Naive thymus-derived CD8-positive, alpha-beta T cell (primary cell): ENCODE data around the gene TIMM13. TPM values are rescaled to one million over a fixed set of nuclear protein-coding genes. Genes with fewer than 3 reads are reported as not detected.
A peak's percentile ranks its signal among the peaks of the same experiment; 100 is the strongest.
"Not testable (repeated sequence)": the region's sequence is repeated elsewhere in the genome, so short reads cannot be mapped to it uniquely, and the experiment has no call there.

Experiments used
- ATAC-seq, 2 donors: fragments of 150-1000 bp; cut with Tn5 transposase in 1 of 2; sonication (Bioruptor Pico), chemical (Tn5 transposase) in 1 of 2; 1 replicate in 1 of 2; 2 replicates in 1 of 2; pipeline ENCODE4 v1.10.0; 2021; ENCODE audit warnings: mild to moderate bottlenecking in 2 of 2, moderate library complexity in 2 of 2
- POLR2A ChIA-PET: fragments of 350-600 bp; sonication (Branson Sonifier 250); formaldehyde crosslinking; loops from one replicate; lab custom pipeline; 2021; ENCODE audit warnings: antibody characterized with exemption; lab: Charles Lee
- DNase-seq, 10 donors: peaks; one replicate each; pipeline versions ENCODE4 v3.0.0 to v3.0.0-alpha.2; 2020 to 2022
- H3K27ac Mint-ChIP-seq, 10 donors: one replicate each; pipeline ENCODE4 v1.8.0; 2020 to 2022; ENCODE audit warnings: mild to moderate bottlenecking in 10 of 10, mixed read lengths in 10 of 10, moderate library complexity in 4 of 10, inconsistent platforms in 1 of 10
- H3K27me3 Mint-ChIP-seq, 5 donors: one replicate each; pipeline ENCODE4 v1.8.0; 2021 to 2022; ENCODE audit warnings: mixed read lengths in 5 of 5
- H3K36me3 Mint-ChIP-seq, 3 donors: one replicate each; pipeline ENCODE4 v1.8.0; 2020 to 2022; ENCODE audit warnings: mixed read lengths in 3 of 3, mild to moderate bottlenecking in 2 of 3, inconsistent platforms in 1 of 3
- H3K4me1 Mint-ChIP-seq, 4 donors: one replicate each; pipeline ENCODE4 v1.8.0; 2021 to 2022; ENCODE audit warnings: mixed read lengths in 4 of 4
- H3K4me3 Mint-ChIP-seq, 10 donors: one replicate each; pipeline ENCODE4 v1.8.0; 2020 to 2022; ENCODE audit warnings: mild to moderate bottlenecking in 10 of 10, mixed read lengths in 10 of 10, moderate library complexity in 6 of 10, inconsistent platforms in 1 of 10
- H3K9me3 Mint-ChIP-seq, 9 donors: one replicate each; pipeline ENCODE4 v1.8.0; 2020 to 2022; ENCODE audit warnings: mixed read lengths in 9 of 9, mild to moderate bottlenecking in 3 of 9, inconsistent platforms in 1 of 9, moderate library complexity in 1 of 9
- polyA plus RNA-seq, 3 donors: library from polyadenylated mRNA; unstranded; fragments of 300-500 nt; fragmentation: Illumina TruSeq; gene quantifications; one replicate each; pipeline ENCODE4 v1.2.3, GENCODE V29; 2021
- total RNA-seq, 8 experiments: library from RNA in 2 of 8; stranded (reverse) in 2 of 8; gene quantifications; one replicate each; pipeline ENCODE4 v1.2.3 and lab custom pipeline; 2021 to 2026

Gene TIMM13
- total RNA-seq (10 to 100 TPM; 33.6 to 38.3 TPM), polyA plus RNA-seq (10 to 100 TPM; 74.4 to 92.2 (median 83.0) TPM), total RNA-seq (lab: John Stamatoyannopoulos, UW) (10.8 to 110 (median 25.8) reads per million in 6 experiments)

- Mint-ChIP-seq H3K27me3 (no peaks in the 10 kb centered on the region), H3K4me3 (peak within 1 kb of the TSS; percentile 92 to 98 (median 94)), H3K9me3 (no peaks in the 10 kb centered on the region), H3K36me3 (peaks cover 0 to 12% (median 0%) of the 10 kb centered on the region in 3 donors), H3K27ac (peak within 1 kb of the TSS; percentile 95 to 99 (median 97)), H3K4me1 (peaks cover 7 to 21% (median 14%) of the 10 kb centered on the region in 4 donors)
- peak; percentile 94 to 100 (median 96) for DNase-seq
- ATAC-seq, result peak; percentile 92 to 95
- POLR2A ChIA-PET, result interaction anchor here (0.6 to 3.1 kb wide), 22 partner anchors 11 to 385 kb away, joined by 3 to 42 read pairs (median 5); partner anchors contain the start of genes GADD45B, LMNB2, LSM7 and PLEKHJ1
These were observed at the start of gene TIMM13 for GRCh38 chr19:2427429-2428320. TSS of gene TIMM13 (minus strand) at chr19:2427586. CDS start at chr19:2427533, 53 bp downstream.

GRCh38 chr19:2476451-2477140 lies 49.2 kb upstream of the TIMM13 start:
- Mint-ChIP-seq H3K27me3 (peaks cover 0 to 5% (median 0%) of the 10 kb centered on the region in 5 donors), H3K36me3 (peaks cover 0 to 16% (median 3%) of the 10 kb centered on the region in 3 donors), H3K4me1 (peaks cover 9 to 36% (median 27%) of the 10 kb centered on the region in 4 donors), H3K4me3 (peak overlapping the region; percentile 95 to 100 (median 98)), H3K9me3 (peaks cover 0 to 6% (median 0%) of the 10 kb centered on the region in 9 donors), H3K27ac (peak overlapping the region; percentile 94 to 99 (median 94))
- ATAC-seq, result peak in 1 of 2 donors; percentile 7
- peak; percentile 44 to 79 (median 62) for DNase-seq
- POLR2A ChIA-PET, result interaction anchor here (0.5 to 6.1 kb wide), 62 partner anchors 8 to 1995 kb away, joined by 3 to 346 read pairs (median 6); partner anchors contain the start of genes LMNB2, PLEKHJ1, SGTA and THOP1

GRCh38 chr19:2475702-2476450 lies 48.5 kb upstream of the TIMM13 start, which contains the start of gene GADD45B:
TSS of gene GADD45B (plus strand) at chr19:2476127. CDS start at chr19:2476359, 232 bp downstream.
- POLR2A ChIA-PET, result interaction anchor here (0.6 to 6.1 kb wide), 61 partner anchors 9 to 1996 kb away, joined by 3 to 346 read pairs (median 6); partner anchors contain the start of genes LMNB2, PLEKHJ1, SGTA and THOP1
- H3K27ac Mint-ChIP-seq, result peak within 1 kb of the TSS; percentile 94 to 99 (median 94)

GRCh38 chr19:2475018-2475701 lies 47.8 kb upstream of the TIMM13 start:
- Mint-ChIP-seq H3K4me3 (peak overlapping the region; percentile 81 to 99 (median 98)), H3K27ac (peak overlapping the region; percentile 50 to 99 (median 90)), H3K27me3 (peaks cover 0 to 5% (median 0%) of the 10 kb centered on the region in 5 donors), H3K36me3 (peaks cover 0 to 16% (median 3%) of the 10 kb centered on the region in 3 donors), H3K4me1 (peaks cover 9 to 35% (median 27%) of the 10 kb centered on the region in 4 donors), H3K9me3 (peaks cover 0 to 3% (median 0%) of the 10 kb centered on the region in 9 donors)
- ATAC-seq (peak; percentile 26 to 27), DNase-seq (peak; percentile 50 to 82 (median 68))
- POLR2A ChIA-PET, result interaction anchor here (0.6 to 6.1 kb wide), 49 partner anchors 9 to 593 kb away, joined by 3 to 346 read pairs (median 7); partner anchors contain the start of genes LMNB2, PLEKHJ1, SGTA and THOP1

More at GRCh38 chr19:2475702-2476450, 48.5 kb upstream of the TIMM13 start, which contains the start of gene GADD45B:
- H3K9me3 Mint-ChIP-seq, result peaks cover 0 to 3% (median 0%) of the 10 kb centered on the region in 9 donors
- H3K4me1 Mint-ChIP-seq, result peaks cover 9 to 36% (median 27%) of the 10 kb centered on the region in 4 donors
- H3K36me3 Mint-ChIP-seq, result peaks cover 0 to 16% (median 3%) of the 10 kb centered on the region in 3 donors
- peak within 1 kb of the TSS; percentile 95 to 100 (median 98) for H3K4me3 Mint-ChIP-seq
- ATAC-seq (peak; percentile 53 to 62), DNase-seq (peak; percentile 92 to 99 (median 98))
- H3K27me3 Mint-ChIP-seq, result peaks cover 0 to 5% (median 0%) of the 10 kb centered on the region in 5 donors

GRCh38 chr19:2474232-2475017 lies 47.0 kb upstream of the TIMM13 start:
- Mint-ChIP-seq H3K27me3 (peaks cover 0 to 5% (median 0%) of the 10 kb centered on the region in 5 donors), H3K9me3 (peaks cover 0 to 3% (median 0%) of the 10 kb centered on the region in 9 donors), H3K36me3 (peaks cover 0 to 16% (median 3%) of the 10 kb centered on the region in 3 donors), H3K4me1 (peaks cover 11 to 37% (median 24%) of the 10 kb centered on the region in 4 donors), H3K27ac (peak overlapping the region in 8 of 10 donors; percentile 50 to 96 (median 90)), H3K4me3 (peak overlapping the region; percentile 81 to 99 (median 98))
- ATAC-seq (peak; percentile 45 to 52), DNase-seq (peak; percentile 81 to 91 (median 88))
- POLR2A ChIA-PET, result interaction anchor here (0.5 to 6.1 kb wide), 12 partner anchors 20 to 190 kb away, joined by 3 to 346 read pairs (median 38); partner anchors contain the start of gene TIMM13

- H3K4me3 Mint-ChIP-seq, result peak overlapping the region in 2 of 10 donors; percentile 36 to 39
- not testable (repeated sequence) for H3K36me3 Mint-ChIP-seq, H3K27me3 Mint-ChIP-seq, ATAC-seq, DNase-seq, H3K4me1 Mint-ChIP-seq, H3K9me3 Mint-ChIP-seq
- POLR2A ChIA-PET, result interaction anchor here (0.7 to 1.4 kb wide), 4 partner anchors 8 to 148 kb away, joined by 3 to 4 read pairs (median 3); no protein-coding TSS in a partner anchor
- H3K27ac Mint-ChIP-seq, result peak overlapping the region in 2 of 10 donors; percentile 34 to 51
These were observed 42.5 kb upstream of the TIMM13 start for GRCh38 chr19:2469915-2470200.

GRCh38 chr19:2469102-2469914 lies 41.9 kb upstream of the TIMM13 start:
- H3K27ac Mint-ChIP-seq, result peak overlapping the region in 7 of 10 donors; percentile 14 to 87 (median 51)
- ATAC-seq, result peak; percentile 23 to 32
- H3K4me1 Mint-ChIP-seq, result peaks cover 4 to 9% (median 8%) of the 10 kb centered on the region in 4 donors
- POLR2A ChIA-PET, result interaction anchor here (0.7 to 1.6 kb wide), 7 partner anchors 8 to 151 kb away, joined by 3 to 6 read pairs (median 3); partner anchors contain the start of gene LMNB2
- H3K27me3 Mint-ChIP-seq, result no peaks in the 10 kb centered on the region
- DNase-seq, result no peak
- peak overlapping the region in 7 of 10 donors; percentile 19 to 48 (median 39) for H3K4me3 Mint-ChIP-seq
- no peaks in the 10 kb centered on the region for H3K9me3 Mint-ChIP-seq
- H3K36me3 Mint-ChIP-seq, result no peaks in the 10 kb centered on the region

- Mint-ChIP-seq H3K27me3 (no peaks in the 10 kb centered on the region), H3K9me3 (no peaks in the 10 kb centered on the region), H3K27ac (peak overlapping the region in 1 of 10 donors; percentile 28), H3K36me3 (no peaks in the 10 kb centered on the region), H3K4me3 (no peak overlapping the region), H3K4me1 (peaks cover 4 to 9% (median 8%) of the 10 kb centered on the region in 4 donors)
- POLR2A ChIA-PET, result interaction anchor here (1.2 to 1.6 kb wide), 3 partner anchors 8 to 152 kb away, joined by 4 to 6 read pairs (median 4); no protein-coding TSS in a partner anchor
- no peak for DNase-seq
- no peak for ATAC-seq
These were observed 41.2 kb upstream of the TIMM13 start for GRCh38 chr19:2468596-2468995.

GRCh38 chr19:2464389-2464788 lies 37.0 kb upstream of the TIMM13 start:
- no peak for DNase-seq
- peaks cover 0 to 4% (median 0%) of the 10 kb centered on the region in 5 donors for H3K27me3 Mint-ChIP-seq
- H3K4me3 Mint-ChIP-seq, result no peak overlapping the region
- POLR2A ChIA-PET, result no interaction called here
- H3K4me1 Mint-ChIP-seq, result peaks cover 5 to 18% (median 11%) of the 10 kb centered on the region in 4 donors
- no peaks in the 10 kb centered on the region for H3K36me3 Mint-ChIP-seq
- no peak overlapping the region for H3K27ac Mint-ChIP-seq
- ATAC-seq, result no peak
- H3K9me3 Mint-ChIP-seq, result no peaks in the 10 kb centered on the region
